ENCODE results near the gene NRCAM.

GRCh38 chr7:108503112-108504026 lies 47.1 kb upstream of the NRCAM start:
- TF ChIP-seq POLR2A (IDR thresholded peaks at IDR 0.05; ENCODE audit: low read depth, low read length) (no peak), ATF3 (IDR thresholded peaks at IDR 0.05; ENCODE audit: borderline replicate concordance, extremely low read depth, low read depth, low read length) (no peak), CTCF (IDR thresholded peaks at IDR 0.05 in 2 of 3, conservative IDR thresholded peaks at IDR 0.05 in 1 of 3; ENCODE audit: control insufficient read depth in 2 of 3, extremely low read depth in 1 of 3, insufficient read depth in 1 of 3, low read depth in 3 of 3, low read length in 3 of 3) (no peak), ZBTB40 (IDR thresholded peaks at IDR 0.05; ENCODE audit: borderline replicate concordance) (no peak), WRNIP1 (IDR thresholded peaks at IDR 0.05; ENCODE audit: borderline replicate concordance, low read depth, low read length) (no peak), EP300 (IDR thresholded peaks at IDR 0.05; ENCODE audit: borderline replicate concordance in 1 of 2, control insufficient read depth in 1 of 2, low read depth in 2 of 2, low read length in 2 of 2) (no peak), YY1 (IDR thresholded peaks at IDR 0.05; ENCODE audit: low read depth, low read length) (no peak), SIN3A (IDR thresholded peaks at IDR 0.05; ENCODE audit: low read depth, low read length) (no peak), SMC3 (IDR thresholded peaks at IDR 0.05; ENCODE audit: borderline replicate concordance, low read length) (no peak)
